HepG2 (cell line): ENCODE results near the gene ULK4. TPM values are rescaled to one million over a fixed set of nuclear protein-coding genes. Genes with fewer than 3 reads are reported as not detected.

ENCODE experiments used
- ATAC-seq: fragments of 200-7000 bp; cut with Tn5 transposase; 3 replicates; pipeline ENCODE4 v1.9.1; 2020; ENCODE audit warnings: mild to moderate bottlenecking, moderate library complexity
- BruUV-seq: library from RNA; stranded (reverse); fragments of 400-500 nt; replicated peaks from 2 replicates; lab custom pipeline; 2021; lab: Mats Ljungman, UMichigan
- CTCF ChIA-PET: fragments of 300-600 bp; formaldehyde crosslinking; extraction: SDS; loops from one replicate; lab custom pipeline; 2021; ENCODE audit warnings: low total read pairs, inconsistent platforms, low intra/inter-chr PET ratio; lab: Yijun Ruan, JAX
- POLR2A ChIA-PET: fragments of 350-600 bp; sonication (Branson Sonifier 250); formaldehyde crosslinking; loops from one replicate; lab custom pipeline; 2020; ENCODE audit warnings: antibody characterized with exemption, inconsistent platforms; lab: Yijun Ruan, JAX
- DNase-seq: peaks from one replicate; pipeline ENCODE4 v3.0.0-alpha.2; 2015; ENCODE audit warnings: low spot score
- FAIRE-seq: peaks from 3 replicates; lab custom pipeline; 2011; peaks lifted over from hg19 to GRCh38; lab: Jason Lieb, UNC
- H2AFZ ChIP-seq: one replicate; pipeline ENCODE4 v1.6.1; 2011; ENCODE audit warnings: low read length, inconsistent platforms
- H3K27ac ChIP-seq: fragments of 300-600 bp; 3 replicates; pipeline ENCODE4 v1.8.0; 2011; ENCODE audit warnings: mixed run types, mild to moderate bottlenecking, mixed read lengths, low read length, inconsistent platforms; ENCODE audit not compliant: insufficient read depth; ENCODE audit errors: extremely low read length
- H3K27me3 ChIP-seq, 2 experiments: fragments of 200-600 bp in 1 of 2; 2 replicates in 1 of 2; 3 replicates in 1 of 2; pipeline versions ENCODE4 v1.6.0 to v1.8.0; 2011; ENCODE audit warnings: low read length in 2 of 2, mild to moderate bottlenecking in 2 of 2, moderate library complexity in 2 of 2, inconsistent platforms in 1 of 2; ENCODE audit not compliant: insufficient read depth in 2 of 2, control insufficient read depth in 1 of 2
- H3K36me3 ChIP-seq, 2 experiments: fragments of 200-600 bp in 1 of 2; replicated peaks in 1 of 2; 2 replicates in 1 of 2; 3 replicates in 1 of 2; pipeline versions ENCODE4 v1.5.1 to v1.8.0; 2011; ENCODE audit warnings: low read length in 2 of 2, inconsistent platforms in 1 of 2; ENCODE audit not compliant: insufficient read depth in 2 of 2, control insufficient read depth in 1 of 2
- H3K4me1 ChIP-seq: 2 replicates; pipeline ENCODE4 v1.5.1; 2012; ENCODE audit warnings: low read length, inconsistent platforms; ENCODE audit not compliant: insufficient read depth
- H3K4me2 ChIP-seq: 2 replicates; pipeline ENCODE4 v1.6.0; 2011; ENCODE audit warnings: low read depth, low read length, inconsistent platforms
- H3K4me3 ChIP-seq, 3 experiments: fragments of 200-600 bp in 1 of 3; sonication (generic), shearing (Covaris generic) in 1 of 3; replicated peaks in 1 of 3; 2 replicates each; pipeline ENCODE4 v1.5.1; 2011 to 2016; ENCODE audit warnings: low read length in 3 of 3, inconsistent platforms in 2 of 3, low read depth in 2 of 3, mild to moderate bottlenecking in 2 of 3, control low read depth in 1 of 3, mixed read lengths in 1 of 3; ENCODE audit not compliant: insufficient read depth in 1 of 3
- H3K79me2 ChIP-seq: one replicate; pipeline ENCODE4 v1.6.1; 2011; ENCODE audit warnings: low read length, inconsistent platforms; ENCODE audit not compliant: insufficient read depth
- H3K9ac ChIP-seq: 2 replicates; pipeline ENCODE4 v1.6.0; 2011; ENCODE audit warnings: mild to moderate bottlenecking, low read depth, low read length, inconsistent platforms; ENCODE audit not compliant: insufficient read depth
- H3K9me3 ChIP-seq: 2 replicates; pipeline ENCODE4 v1.5.1; 2012; ENCODE audit warnings: mild to moderate bottlenecking, low read length
- H4K20me1 ChIP-seq: 2 replicates; pipeline ENCODE4 v1.6.0; 2011; ENCODE audit warnings: inconsistent platforms, mild to moderate bottlenecking, low read length, moderate library complexity; ENCODE audit not compliant: insufficient read depth
- ARNT2 ChIP-seq: sonication (generic); formaldehyde crosslinking; IDR thresholded peaks from 2 replicates; pipeline ENCODE4 v1.8.0; 2022; ENCODE audit warnings: mild to moderate bottlenecking, low read depth, missing genetic modification reagents, moderate library complexity
- CC2D1A ChIP-seq: sonication (generic); formaldehyde crosslinking; IDR thresholded peaks from 2 replicates; pipeline ENCODE4 v1.8.1; 2023; ENCODE audit warnings: mild to moderate bottlenecking, missing genetic modification reagents
- CHCHD3 ChIP-seq: sonication (generic); formaldehyde crosslinking; IDR thresholded peaks from 2 replicates; pipeline ENCODE4 v1.8.0; 2022; ENCODE audit warnings: mild to moderate bottlenecking, missing genetic modification reagents, moderate library complexity
- GATAD2A ChIP-seq: IDR thresholded peaks from 2 replicates; pipeline ENCODE4 v1.6.1; 2016
- MBD4 ChIP-seq: IDR thresholded peaks from 2 replicates; pipeline ENCODE4 v1.6.1; 2012; ENCODE audit warnings: low read length, inconsistent platforms, borderline replicate concordance
- PAXIP1 ChIP-seq: sonication (generic); formaldehyde crosslinking; conservative IDR thresholded peaks from 2 replicates; pipeline ENCODE4 v1.4.0; 2020; ENCODE audit warnings: mild to moderate bottlenecking, missing genetic modification reagents, moderate library complexity
- TBX3 ChIP-seq: fragments of 450-650 bp; IDR thresholded peaks from 2 replicates; pipeline ENCODE4 v1.6.1; 2017; ENCODE audit warnings: antibody characterized with exemption, mild to moderate bottlenecking, inconsistent platforms, borderline replicate concordance
- TP53 ChIP-seq: sonication (generic); formaldehyde crosslinking; conservative IDR thresholded peaks from 2 replicates; pipeline ENCODE4 v1.4.0; 2020; ENCODE audit warnings: missing genetic modification reagents
- ZBTB2 ChIP-seq: sonication (generic); formaldehyde crosslinking; IDR thresholded peaks from 2 replicates; pipeline ENCODE4 v1.8.0; 2022; ENCODE audit warnings: low read depth, missing genetic modification reagents
- ZEB1 ChIP-seq: IDR thresholded peaks from 2 replicates; pipeline ENCODE4 v1.6.1; 2012; ENCODE audit warnings: mild to moderate bottlenecking, low read depth, inconsistent platforms; ENCODE audit not compliant: insufficient replicate concordance
- ZNF232 ChIP-seq: sonication (generic); formaldehyde crosslinking; IDR thresholded peaks from 2 replicates; pipeline ENCODE4 v1.4.0; 2020; ENCODE audit warnings: missing genetic modification reagents, borderline replicate concordance
- ZNF614 ChIP-seq: IDR thresholded peaks from 2 replicates; pipeline ENCODE4 v1.6.1; 2018; ENCODE audit warnings: missing biosample characterization, missing genetic modification reagents, inconsistent platforms, borderline replicate concordance
- ZSCAN31 ChIP-seq: sonication (generic); formaldehyde crosslinking; IDR thresholded peaks from 2 replicates; pipeline ENCODE4 v1.5.0; 2020; ENCODE audit warnings: low read depth, mild to moderate bottlenecking, missing genetic modification reagents
- ZSCAN5A ChIP-seq: sonication (generic); formaldehyde crosslinking; IDR thresholded peaks from 2 replicates; pipeline ENCODE4 v1.8.0; 2022; ENCODE audit warnings: mild to moderate bottlenecking, missing genetic modification reagents, borderline replicate concordance
- WGBS: methylation state at CpG from one replicate; pipeline ENCODE4 v1.1.6; 2017; ENCODE audit warnings: low lambda C conversion rate; 5-methylcytosine and 5-hydroxymethylcytosine counted together
- in situ Hi-C: cut with HindIII; loops from 2 replicates; pipeline ENCODE4 v1.10.0; 2017; ENCODE audit warnings: low pct_unique_long_range_greater_than_20kb; ENCODE audit not compliant: extremely low pct_ligation_motif_present
- intact Hi-C: fragments of 100-400 bp; cut with micrococcal nuclease; formaldehyde crosslinking; loops from one replicate; pipeline ENCODE4 v1.10.0; 2022; ENCODE audit not compliant: unreplicated experiment
- polyA plus RNA-seq, 8 experiments: library from polyadenylated mRNA; depleted of rRNA in 3 of 8; stranded (reverse) in 7 of 8; unstranded in 1 of 8; fragments of >200 nt; fragmentation: Illumina TruSeq in 4 of 8; extraction: Trizol in 4 of 8; gene quantifications; 2 replicates each; pipeline versions ENCODE4 v1.2.1 to v1.2.3, GENCODE V29; 2011 to 2016; ENCODE audit warnings: low read depth in 4 of 8, missing spikeins in 1 of 8, mixed read lengths in 1 of 8; ENCODE audit not compliant: insufficient read depth in 1 of 8
- total RNA-seq, 5 experiments: library from RNA; depleted of rRNA; stranded (reverse); fragments of >200 nt; fragmentation: Illumina TruSeq; extraction: Trizol; gene quantifications; 2 replicates each; pipeline ENCODE4 v1.2.3, GENCODE V29; 2016; ENCODE audit warnings: low read depth in 1 of 5
- TF ChIP-seq, protein P1 (sequence below): sonication (generic); formaldehyde crosslinking; IDR thresholded peaks from 2 replicates; pipeline ENCODE4 v1.8.0; 2022; ENCODE audit warnings: missing genetic modification reagents, low read depth, mild to moderate bottlenecking, borderline replicate concordance

ULK4 gene
- total and polyA plus RNA-seq, 2 of the 13 experiments (the other 11 are each of a cell fraction or from before 2014, with no cell fraction given) = 6.7 to 11.8 TPM

DNA sequence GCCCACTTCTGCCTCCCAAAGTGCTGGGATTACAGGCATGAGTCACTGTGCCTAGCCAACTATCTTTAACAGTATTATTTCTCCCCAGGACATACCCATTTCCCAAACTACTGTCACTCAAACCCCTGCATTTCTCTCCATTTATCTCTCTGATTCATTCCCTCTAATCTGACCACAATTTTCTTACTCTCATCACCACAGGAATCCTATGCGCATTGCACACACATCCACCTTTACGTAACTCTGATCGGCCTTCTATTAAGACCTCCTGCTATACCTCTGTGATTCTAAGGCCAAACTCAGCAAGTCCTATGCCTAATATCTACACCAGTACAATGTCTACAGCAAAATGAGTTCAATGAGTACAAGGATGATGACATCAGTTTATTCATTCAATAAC lies 235.0 kb downstream of the ULK4 start:
- WGBS = 96% methylated on average over 3 of the region's 3 CpGs
- Histone ChIP-seq H4K20me1 (no peaks in the 10 kb centered on the region), H3K9ac (no peak overlapping the region), H3K27ac (no peak overlapping the region), H3K27me3 (no peaks in the 10 kb centered on the region), H2AFZ (no peak overlapping the region), H3K36me3 (no peaks in the 10 kb centered on the region), H3K4me2 (no peak overlapping the region), H3K4me3 (no peak overlapping the region), H3K9me3 (no peaks in the 10 kb centered on the region), H3K4me1 (no peaks in the 10 kb centered on the region; the same call in 1 of the 2 replicates), H3K79me2 (no peaks in the 10 kb centered on the region)
- no peak for DNase-seq
- intact Hi-C loops = no loop called here
- in situ Hi-C loops = no loop called here
- CTCF ChIA-PET = no interaction called here
- no peak for FAIRE-seq
- TF ChIP-seq CC2D1A (CRISPR knock-in tag) = no peak
- no peak for TF ChIP-seq ARNT2 (CRISPR knock-in tag)
- no peak for TF ChIP-seq GATAD2A (CRISPR knock-in tag)
- no peak for TF ChIP-seq TBX3
- TF ChIP-seq ZSCAN31 (CRISPR knock-in tag) = no peak
- no peak for TF ChIP-seq MBD4
- TF ChIP-seq ZNF232 (CRISPR knock-in tag) = no peak
- TF ChIP-seq, protein P1, sequence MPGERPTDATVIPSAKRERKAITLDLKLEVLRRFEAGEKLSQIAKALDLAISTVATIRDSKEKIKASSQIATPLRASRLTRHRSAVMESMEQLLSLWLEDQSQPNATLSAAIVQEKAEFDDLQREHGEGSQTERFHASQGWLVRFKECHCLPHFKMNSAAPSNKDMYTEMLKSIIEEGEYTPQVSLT (CRISPR knock-in tag) = no peak
- TF ChIP-seq CHCHD3 (CRISPR knock-in tag) = no peak
- no peak for TF ChIP-seq ZEB1
- no peak for TF ChIP-seq TP53 (CRISPR knock-in tag)
- TF ChIP-seq PAXIP1 (CRISPR knock-in tag) = no peak
- no peak for TF ChIP-seq ZBTB2 (CRISPR knock-in tag)
- no peak for TF ChIP-seq ZSCAN5A (CRISPR knock-in tag)
- no peak for TF ChIP-seq ZNF614 (CRISPR knock-in tag)
- ATAC-seq = no peak
- BruUV-seq = no TSS peak
- POLR2A ChIA-PET = no interaction called here
